HCT116 (cell line): ENCODE results near the gene CDK7. TPM values are rescaled to one million over a fixed set of nuclear protein-coding genes. Genes with fewer than 3 reads are reported as not detected.

Experiments used
- ATAC-seq: fragments of 200-7000 bp; cut with Tn5 transposase; 2 replicates; pipeline ENCODE4 v1.9.1; 2020; ENCODE audit warnings: mild to moderate bottlenecking, moderate library complexity
- BruUV-seq: library from RNA; stranded (reverse); fragments of 400-500 nt; replicated peaks from 2 replicates; lab custom pipeline; 2021; lab: Mats Ljungman, UMichigan
- CTCF ChIA-PET: fragments of 300-600 bp; sonication (Branson Sonifier 250); formaldehyde crosslinking; loops from one replicate; lab custom pipeline; 2021; ENCODE audit warnings: antibody characterized with exemption; lab: Charles Lee
- POLR2A ChIA-PET: fragments of 300-600, 350-600 bp; sonication (Branson Sonifier 250); formaldehyde crosslinking; loops from one replicate; lab custom pipeline; 2021; ENCODE audit warnings: antibody characterized with exemption; lab: Charles Lee
- RAD21 ChIA-PET, 2 experiments: fragments of 300-600 bp; sonication (Branson Sonifier 250); formaldehyde crosslinking; loops; one replicate each; lab custom pipeline; 2023; ENCODE audit warnings: low total read pairs in 2 of 2; ENCODE audit not compliant: uncharacterized antibody in 2 of 2, unreplicated experiment in 2 of 2, low non-redundant PET in 1 of 2; lab: Charles Lee
- DNase-seq: peaks from one replicate; pipeline ENCODE4 v3.0.0-alpha.2; 2010; ENCODE audit warnings: low read depth, low spot score
- H2AFZ ChIP-seq: fragments of 200-600 bp; shearing (Covaris generic), sonication (generic); 2 replicates; pipeline ENCODE4 v1.6.1; 2017; ENCODE audit warnings: low read depth, mixed run types, mixed read lengths, antibody characterized with exemption, low read length; ENCODE audit not compliant: poor library complexity, severe bottlenecking
- H3K27ac ChIP-seq: 2 replicates; pipeline ENCODE4 v1.5.1; 2012; ENCODE audit warnings: low read depth, low read length
- H3K27me3 ChIP-seq: fragments of 200-600 bp; sonication (generic); 2 replicates; pipeline ENCODE4 v1.6.1; 2016; ENCODE audit warnings: mixed run types, low read length, mixed read lengths; ENCODE audit not compliant: insufficient read depth
- H3K36me3 ChIP-seq, 2 experiments: fragments of 200-500 bp in 1 of 2; fragments of 200-600 bp in 1 of 2; sonication (Bioruptor generic) in 1 of 2; sonication (generic) in 1 of 2; 2 replicates each; pipeline versions ENCODE4 v1.5.1 to v1.6.1; 2014 to 2016; ENCODE audit warnings: low read length in 2 of 2, inconsistent platforms in 1 of 2, mixed read lengths in 1 of 2, mixed run types in 1 of 2; ENCODE audit not compliant: insufficient read depth in 2 of 2, control insufficient read depth in 1 of 2
- H3K4me1 ChIP-seq, 2 experiments: fragments of 200-600 bp in 1 of 2; sonication (generic) in 1 of 2; 2 replicates each; pipeline versions ENCODE4 v1.5.1 to v1.6.1; 2012 to 2017; ENCODE audit warnings: low read length in 2 of 2, inconsistent platforms in 1 of 2, mild to moderate bottlenecking in 1 of 2, mixed read lengths in 1 of 2, mixed run types in 1 of 2, moderate library complexity in 1 of 2; ENCODE audit not compliant: insufficient read depth in 2 of 2, control insufficient read depth in 1 of 2
- H3K4me2 ChIP-seq: fragments of 200-600 bp; sonication (generic); 2 replicates; pipeline ENCODE4 v1.6.1; 2017; ENCODE audit warnings: mixed run types, low read length, mixed read lengths
- H3K4me3 ChIP-seq, 2 experiments: fragments of 200-600 bp in 1 of 2; sonication (generic) in 1 of 2; replicated peaks in 1 of 2; 2 replicates each; pipeline ENCODE4 v1.5.1; 2011 to 2016; ENCODE audit warnings: low read length in 2 of 2, control low read depth in 1 of 2, low read depth in 1 of 2, mild to moderate bottlenecking in 1 of 2, mixed read lengths in 1 of 2, mixed run types in 1 of 2
- H3K79me2 ChIP-seq: fragments of 200-600 bp; sonication (generic); 2 replicates; pipeline ENCODE4 v1.6.1; 2017; ENCODE audit warnings: mild to moderate bottlenecking, mixed run types, low read length, moderate library complexity, mixed read lengths; ENCODE audit not compliant: insufficient read depth
- H3K9ac ChIP-seq: fragments of 200-600 bp; sonication (generic); 2 replicates; pipeline ENCODE4 v1.6.1; 2016; ENCODE audit warnings: low read length, mixed read lengths
- H3K9me2 ChIP-seq: fragments of 200-600 bp; sonication (generic), shearing (Covaris generic); 2 replicates; pipeline ENCODE4 v1.6.1; 2017; ENCODE audit warnings: mixed run types, mild to moderate bottlenecking, moderate library complexity; ENCODE audit not compliant: insufficient read depth
- H3K9me3 ChIP-seq, 2 experiments: fragments of 200-500 bp in 1 of 2; fragments of 200-600 bp in 1 of 2; sonication (Bioruptor generic) in 1 of 2; sonication (generic) in 1 of 2; 2 replicates each; pipeline ENCODE4 v1.6.1; 2014 to 2017; ENCODE audit warnings: low read length in 2 of 2, mixed read lengths in 2 of 2, inconsistent platforms in 1 of 2, low read depth in 1 of 2, mild to moderate bottlenecking in 1 of 2, mixed run types in 1 of 2, moderate library complexity in 1 of 2; ENCODE audit not compliant: control insufficient read depth in 1 of 2, insufficient read depth in 1 of 2
- H4K20me1 ChIP-seq: fragments of 200-600 bp; sonication (generic), shearing (Covaris generic); 2 replicates; pipeline ENCODE4 v1.6.1; 2017; ENCODE audit warnings: mixed run types, mild to moderate bottlenecking, moderate library complexity; ENCODE audit not compliant: insufficient read depth
- ATF3 ChIP-seq: IDR thresholded peaks from 2 replicates; pipeline ENCODE4 v1.6.1; 2012
- POLR2AphosphoS5 ChIP-seq: IDR thresholded peaks from 2 replicates; pipeline ENCODE4 v1.6.1; 2011; ENCODE audit warnings: mild to moderate bottlenecking, low read depth, low read length, moderate library complexity
- RAD21 ChIP-seq: IDR thresholded peaks from 2 replicates; pipeline ENCODE4 v1.6.1; 2012; ENCODE audit warnings: low read depth, mild to moderate bottlenecking
- REST ChIP-seq: IDR thresholded peaks from 2 replicates; pipeline ENCODE4 v1.6.1; 2012; ENCODE audit warnings: low read depth
- SIN3A ChIP-seq: IDR thresholded peaks from 2 replicates; pipeline ENCODE4 v1.6.1; 2012; ENCODE audit warnings: low read depth
- TCF7L2 ChIP-seq: IDR thresholded peaks from 2 replicates; pipeline ENCODE4 v1.7.0; 2011; ENCODE audit warnings: borderline replicate concordance, inconsistent platforms; ENCODE audit not compliant: insufficient read depth, insufficient read length; ENCODE audit errors: extremely low read depth
- ZBTB33 ChIP-seq: IDR thresholded peaks from 2 replicates; pipeline ENCODE4 v1.6.1; 2011; ENCODE audit warnings: mild to moderate bottlenecking, low read length, moderate library complexity; ENCODE audit not compliant: insufficient replicate concordance; ENCODE audit errors: extremely low read depth
- ZFX ChIP-seq: fragments of 450-650 bp; IDR thresholded peaks from 2 replicates; pipeline ENCODE4 v1.6.1; 2017
- ZNF274 ChIP-seq: fragments of 200-500 bp; sonication (Bioruptor generic); IDR thresholded peaks from 2 replicates; pipeline ENCODE4 v1.6.1; 2014; ENCODE audit warnings: mild to moderate bottlenecking, low read depth, low read length, inconsistent platforms
- intact Hi-C: fragments of 100-400 bp; cut with micrococcal nuclease; formaldehyde crosslinking; loops from 2 replicates; pipeline ENCODE4 v1.10.0; 2022
- total RNA-seq: library from RNA; stranded (reverse); gene quantifications from one replicate; pipeline ENCODE4 v1.2.1, GENCODE V29; 2021; ENCODE audit not compliant: unreplicated experiment

The CDK7 gene
- total RNA-seq, 1 experiment from 2014 or later = 67.0 TPM

- no peaks in the 10 kb centered on the region for H3K9me3 ChIP-seq
- DNase-seq = no peak
- ChIA-PET CTCF (no interaction called here), RAD21 (no interaction called here), POLR2A (no interaction called here)
- H3K4me3 ChIP-seq = no peak overlapping the region
- H3K79me2 ChIP-seq = no peaks in the 10 kb centered on the region
- H3K27me3 ChIP-seq = no peaks in the 10 kb centered on the region
- H3K36me3 ChIP-seq = peaks cover 6 to 13% of the 10 kb centered on the region in 2 experiments; a peak in 2 of 4 replicates
- no TSS peak for BruUV-seq
- H3K9me2 ChIP-seq = no peaks in the 10 kb centered on the region
- ATAC-seq = no peak
- H3K4me1 ChIP-seq = no peaks in the 10 kb centered on the region
- H3K4me2 ChIP-seq = no peak overlapping the region
- no peaks in the 10 kb centered on the region for H4K20me1 ChIP-seq
- no peak overlapping the region for H2AFZ ChIP-seq
- no peak overlapping the region for H3K27ac ChIP-seq
- TF ChIP-seq POLR2AphosphoS5 (no peak), RAD21 (no peak), TCF7L2 (no peak), ZNF274 (no peak), ZBTB33 (no peak), SIN3A (no peak), ZFX (no peak)
- intact Hi-C loops = no loop called here
- no peak overlapping the region for H3K9ac ChIP-seq
Observed at GRCh38 chr5:69284203-69284602, 49.5 kb downstream of the CDK7 start.

GRCh38 chr5:69285448-69286116 is 50.9 kb downstream of the CDK7 start:
- Histone ChIP-seq H3K9ac (no peak overlapping the region), H3K4me3 (no peak overlapping the region), H3K79me2 (no peaks in the 10 kb centered on the region), H2AFZ (no peak overlapping the region), H3K4me1 (no peaks in the 10 kb centered on the region), H3K9me2 (no peaks in the 10 kb centered on the region), H4K20me1 (no peaks in the 10 kb centered on the region), H3K27ac (no peak overlapping the region), H3K27me3 (no peaks in the 10 kb centered on the region), H3K36me3 (peaks cover under 1 to 5% of the 10 kb centered on the region in 2 experiments; a peak in 2 of 4 replicates), H3K9me3 (no peaks in the 10 kb centered on the region), H3K4me2 (no peak overlapping the region)
- ChIA-PET POLR2A (no interaction called here), CTCF (no interaction called here), RAD21 (no interaction called here)
- TF ChIP-seq ATF3 (no peak), REST (no peak), ZNF274 (no peak)
- ATAC-seq (no peak), DNase-seq (no peak)
- BruUV-seq = no TSS peak
- intact Hi-C loops = no loop called here
